A549 (cell line): Measurements from ENCODE around the gene SLC2A5. TPM values are rescaled to one million over a fixed set of nuclear protein-coding genes. Genes with fewer than 3 reads are reported as not detected.

Experiments used
- ATAC-seq, 2 experiments: fragments of 200-7000 bp in 1 of 2; fragments of >200 bp in 1 of 2; cut with Nextera tagmentation in 1 of 2; cut with Tn5 transposase in 1 of 2; 3 replicates each; pipeline versions ENCODE4 v1.8.0 to v1.9.1; 2018 to 2020; ENCODE audit warnings: mild to moderate bottlenecking in 1 of 2, moderate library complexity in 1 of 2
- CTCF ChIA-PET: fragments of 300-600 bp; sonication (Branson Sonifier 250); formaldehyde crosslinking; extraction: SDS; loops from one replicate; lab custom pipeline; 2021; ENCODE audit warnings: antibody characterized with exemption, inconsistent platforms; lab: Yijun Ruan, JAX
- POLR2A ChIA-PET: fragments of 350-600 bp; formaldehyde crosslinking; extraction: SDS; loops from one replicate; lab custom pipeline; 2021; ENCODE audit warnings: antibody characterized with exemption, inconsistent platforms; lab: Yijun Ruan, JAX
- DNase-seq, 2 experiments: peaks; one replicate each; pipeline versions ENCODE4 v3.0.0 to v3.0.0-alpha.2; 2011 to 2016; ENCODE audit warnings: low read depth in 1 of 2, low spot score in 1 of 2
- FAIRE-seq: peaks from 2 replicates; lab custom pipeline; 2011; peaks lifted over from hg19 to GRCh38; lab: Jason Lieb, UNC
- H3K27ac ChIP-seq, 2 experiments: fragments of >200 bp; sonication (Bioruptor Twin); formaldehyde crosslinking; 3 replicates each; pipeline ENCODE4 v1.5.1; 2016 to 2017
- H3K4me1 ChIP-seq: fragments of >200 bp; sonication (Bioruptor Twin); formaldehyde crosslinking; 3 replicates; pipeline ENCODE4 v1.6.1; 2016
- H3K4me2 ChIP-seq: fragments of >200 bp; sonication (Bioruptor Twin); formaldehyde crosslinking; 3 replicates; pipeline ENCODE4 v1.6.1; 2016
- H3K4me3 ChIP-seq: fragments of >200 bp; sonication (Bioruptor Twin); formaldehyde crosslinking; 3 replicates; pipeline ENCODE4 v1.5.1; 2016
- H3K9me3 ChIP-seq: fragments of >200 bp; sonication (Bioruptor Twin); formaldehyde crosslinking; 3 replicates; pipeline ENCODE4 v1.6.1; 2016
- BHLHE40 ChIP-seq: IDR thresholded peaks from 2 replicates; pipeline ENCODE4 v1.6.1; 2012; ENCODE audit warnings: low read depth, low read length, inconsistent platforms
- CBX8 ChIP-seq: fragments of 200-600 bp; sonication (generic); IDR thresholded peaks from 2 replicates; pipeline ENCODE4 v1.6.1; 2016
- CEBPB ChIP-seq, 2 experiments: fragments of >200 bp in 1 of 2; sonication (Bioruptor Twin) in 1 of 2; formaldehyde crosslinking in 1 of 2; IDR thresholded peaks; 2 replicates each; pipeline ENCODE4 v1.6.1; 2012 to 2016
- CHD4 ChIP-seq: fragments of 200-600 bp; sonication (generic); IDR thresholded peaks from 2 replicates; pipeline ENCODE4 v1.6.1; 2016; ENCODE audit warnings: antibody characterized with exemption, mild to moderate bottlenecking, borderline replicate concordance
- EHMT2 ChIP-seq: fragments of 200-600 bp; sonication (generic); IDR thresholded peaks from 2 replicates; pipeline ENCODE4 v1.6.1; 2016; ENCODE audit warnings: antibody characterized with exemption, low read depth, mild to moderate bottlenecking, moderate library complexity
- FOSL2 ChIP-seq, 2 experiments: fragments of 450-650 bp in 1 of 2; fragments of >200 bp in 1 of 2; sonication (Bioruptor Twin) in 1 of 2; formaldehyde crosslinking; IDR thresholded peaks; 2 replicates each; pipeline versions ENCODE4 v1.5.0 to v1.6.1; 2016 to 2020; ENCODE audit warnings: mild to moderate bottlenecking in 1 of 2, moderate library complexity in 1 of 2
- FOXS1 ChIP-seq: fragments of 250-450 bp; sonication (Bioruptor Pico); IDR thresholded peaks from 2 replicates; pipeline ENCODE4 v1.5.0; 2020; ENCODE audit warnings: mild to moderate bottlenecking, moderate library complexity
- HOXB5 ChIP-seq: fragments of 250-450 bp; sonication (Bioruptor Pico); IDR thresholded peaks from 2 replicates; pipeline ENCODE4 v1.5.0; 2020; ENCODE audit warnings: mild to moderate bottlenecking, moderate library complexity
- JUNB ChIP-seq: fragments of >200 bp; sonication (Bioruptor Twin); formaldehyde crosslinking; IDR thresholded peaks from 2 replicates; pipeline ENCODE4 v1.6.1; 2016
- MAFK ChIP-seq: fragments of 450-650 bp; IDR thresholded peaks from 2 replicates; pipeline ENCODE4 v1.6.1; 2014; ENCODE audit not compliant: partially characterized antibody
- NPAS2 ChIP-seq: fragments of 250-450 bp; sonication (Bioruptor Pico); IDR thresholded peaks from 2 replicates; pipeline ENCODE4 v1.8.0; 2022; ENCODE audit warnings: mild to moderate bottlenecking, moderate library complexity, borderline replicate concordance
- PHF8 ChIP-seq: fragments of 200-600 bp; sonication (generic); IDR thresholded peaks from 2 replicates; pipeline ENCODE4 v1.6.1; 2016; ENCODE audit warnings: low read depth, mild to moderate bottlenecking, antibody characterized with exemption, moderate library complexity, borderline replicate concordance
- POLR2A ChIP-seq: IDR thresholded peaks from 2 replicates; pipeline ENCODE4 v1.6.1; 2012; ENCODE audit warnings: mild to moderate bottlenecking, low read length
- RAD21 ChIP-seq, 2 experiments: fragments of >200 bp in 1 of 2; sonication (Bioruptor Twin) in 1 of 2; formaldehyde crosslinking in 1 of 2; IDR thresholded peaks in 1 of 2; conservative IDR thresholded peaks in 1 of 2; 2 replicates in 1 of 2; 3 replicates in 1 of 2; pipeline ENCODE4 v1.6.1; 2012 to 2018; ENCODE audit warnings: inconsistent platforms in 1 of 2
- RARB ChIP-seq: fragments of 250-450 bp; sonication (Bioruptor Pico); IDR thresholded peaks from 2 replicates; pipeline ENCODE4 v1.8.0; 2021; ENCODE audit warnings: mild to moderate bottlenecking, moderate library complexity
- SREBF2 ChIP-seq: fragments of 450-650 bp; IDR thresholded peaks from 2 replicates; pipeline ENCODE4 v1.6.1; 2014; ENCODE audit warnings: mild to moderate bottlenecking, moderate library complexity
- TP53 ChIP-seq: fragments of 250-450 bp; sonication (Bioruptor Pico); IDR thresholded peaks from 2 replicates; pipeline ENCODE4 v1.5.0; 2021; ENCODE audit warnings: mild to moderate bottlenecking, moderate library complexity
- ZNF302 ChIP-seq: fragments of 250-450 bp; sonication (Bioruptor Pico); IDR thresholded peaks from 2 replicates; pipeline ENCODE4 v1.9.0; 2021; ENCODE audit warnings: inconsistent platforms, mild to moderate bottlenecking, moderate library complexity
- WGBS: methylation state at CpG from one replicate; pipeline ENCODE4 v1.1.6; 2017; ENCODE audit errors: missing lambda C conversion rate; 5-methylcytosine and 5-hydroxymethylcytosine counted together
- polyA minus RNA-seq: library from RNA; depleted of rRNA, polyadenylated mRNA; stranded (reverse); fragments of >200 nt; gene quantifications from 2 replicates; pipeline ENCODE4 v1.2.3, GENCODE V29; 2011; rRNA and poly(A)+ RNA removed
- polyA plus RNA-seq, 4 experiments: library from polyadenylated mRNA; depleted of rRNA in 3 of 4; stranded (reverse); fragments of >200 nt; fragmentation: RNase III in 1 of 4; extraction: RNeasy Plus Mini Kit Qiagen cat#74134 plus additional on column Dnase treatment in 1 of 4; gene quantifications; 2 replicates in 3 of 4; 3 replicates in 1 of 4; pipeline ENCODE4 v1.2.3, GENCODE V29; 2011 to 2017
- TF ChIP-seq, protein P1 (sequence below): IDR thresholded peaks from 2 replicates; pipeline ENCODE4 v1.6.1; 2012
- TF ChIP-seq, protein P2 (sequence below): IDR thresholded peaks from 2 replicates; pipeline ENCODE4 v1.6.1; 2012
- TF ChIP-seq, protein P3 (sequence below): fragments of >200 bp; sonication (Bioruptor Twin); formaldehyde crosslinking; IDR thresholded peaks from 2 replicates; pipeline ENCODE4 v1.6.1; 2016
- TF ChIP-seq, protein P4 (sequence below): fragments of 200-600 bp; sonication (generic); IDR thresholded peaks from 2 replicates; pipeline ENCODE4 v1.6.1; 2016; ENCODE audit warnings: antibody characterized with exemption, mild to moderate bottlenecking, moderate library complexity

Gene SLC2A5, protein sequence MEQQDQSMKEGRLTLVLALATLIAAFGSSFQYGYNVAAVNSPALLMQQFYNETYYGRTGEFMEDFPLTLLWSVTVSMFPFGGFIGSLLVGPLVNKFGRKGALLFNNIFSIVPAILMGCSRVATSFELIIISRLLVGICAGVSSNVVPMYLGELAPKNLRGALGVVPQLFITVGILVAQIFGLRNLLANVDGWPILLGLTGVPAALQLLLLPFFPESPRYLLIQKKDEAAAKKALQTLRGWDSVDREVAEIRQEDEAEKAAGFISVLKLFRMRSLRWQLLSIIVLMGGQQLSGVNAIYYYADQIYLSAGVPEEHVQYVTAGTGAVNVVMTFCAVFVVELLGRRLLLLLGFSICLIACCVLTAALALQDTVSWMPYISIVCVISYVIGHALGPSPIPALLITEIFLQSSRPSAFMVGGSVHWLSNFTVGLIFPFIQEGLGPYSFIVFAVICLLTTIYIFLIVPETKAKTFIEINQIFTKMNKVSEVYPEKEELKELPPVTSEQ
- 0.03 and 0.12 TPM in 2 replicates for polyA plus RNA-seq (2011; rRNA removed)
- polyA plus RNA-seq (2012; cell fraction: cytosol; rRNA removed) = 0.04 TPM in 2 replicates
- 0.17 and 0.29 TPM in 2 replicates for polyA plus RNA-seq (2012; cell fraction: nucleus; rRNA removed)
- polyA plus RNA-seq (2017; fragmentation: RNase III; extraction: RNeasy Plus Mini Kit Qiagen cat#74134 plus additional on column Dnase treatment) = 0.12 to 0.22 TPM (median 0.19 TPM) in 3 replicates
- 1.5 TPM in 1 of 2 replicates, not detected in the other for polyA minus RNA-seq

DNA sequence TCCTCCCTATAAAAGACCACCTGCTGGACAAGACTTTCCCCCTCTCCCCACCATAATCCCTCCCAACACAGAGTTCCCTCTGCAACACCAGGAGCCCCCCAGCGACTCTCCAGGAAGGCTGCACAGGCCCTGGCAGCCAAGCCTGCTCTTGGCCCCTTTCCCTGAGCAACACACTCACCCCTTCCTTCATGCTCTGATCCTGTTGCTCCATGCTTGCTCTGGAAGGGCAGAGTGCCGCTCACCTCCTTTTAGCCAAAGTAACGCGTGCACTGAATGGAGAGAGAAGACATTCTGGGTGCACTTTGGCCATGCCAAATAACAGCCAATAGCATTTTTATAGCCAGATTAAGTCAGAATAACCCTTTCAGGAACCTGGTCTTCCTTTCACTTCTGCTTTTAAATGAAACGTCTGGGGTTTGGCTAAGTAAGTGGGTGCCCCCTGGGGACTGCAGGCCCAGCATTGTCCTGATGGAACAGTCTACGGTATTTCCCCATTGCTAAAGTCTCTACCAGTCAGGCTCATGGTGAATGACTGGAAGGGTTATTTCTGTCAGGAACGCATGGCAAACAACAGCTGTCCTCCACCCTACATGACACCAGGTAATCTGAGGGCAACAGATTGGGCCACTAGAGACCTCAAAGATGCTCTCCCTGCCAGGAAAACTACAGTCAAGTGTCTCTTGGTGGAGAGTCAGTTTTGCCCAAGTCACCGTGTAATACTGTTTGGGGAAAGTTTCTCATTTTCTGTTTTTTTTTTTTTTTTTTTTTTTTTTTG is at the start of gene SLC2A5:
Gene SLC2A5, minus strand, starts transcription at position 310 of the 775 bp plus-strand sequence. Its CDS starts 99 bp downstream, at position 211.
- H3K4me2 ChIP-seq = no peak within 1 kb of the TSS
- ChIA-PET CTCF (interaction anchor here (1.0 kb wide), 1 partner anchor 64 kb away, joined by 4 read pairs; no protein-coding TSS in a partner anchor), POLR2A (no interaction called here)
- H3K4me3 ChIP-seq = no peak within 1 kb of the TSS
- TF ChIP-seq PHF8 = no peak
- TF ChIP-seq RAD21 (conservative IDR thresholded peaks at IDR 0.05 in 1 of 2, IDR thresholded peaks at IDR 0.05 in 1 of 2) = no peak
- TF ChIP-seq POLR2A = no peak
- TF ChIP-seq FOSL2 (IDR thresholded peaks at IDR 0.05) = no peak
- TF ChIP-seq FOSL2 (CRISPR knock-in tag; IDR thresholded peaks at IDR 0.05) = no peak
- no peak for TF ChIP-seq BHLHE40
- no peak for TF ChIP-seq FOXS1 (CRISPR knock-in tag)
- TF ChIP-seq CHD4 = no peak
- no peak for TF ChIP-seq EHMT2
- no peak for TF ChIP-seq CEBPB (IDR thresholded peaks at IDR 0.05)
- TF ChIP-seq, protein P1, sequence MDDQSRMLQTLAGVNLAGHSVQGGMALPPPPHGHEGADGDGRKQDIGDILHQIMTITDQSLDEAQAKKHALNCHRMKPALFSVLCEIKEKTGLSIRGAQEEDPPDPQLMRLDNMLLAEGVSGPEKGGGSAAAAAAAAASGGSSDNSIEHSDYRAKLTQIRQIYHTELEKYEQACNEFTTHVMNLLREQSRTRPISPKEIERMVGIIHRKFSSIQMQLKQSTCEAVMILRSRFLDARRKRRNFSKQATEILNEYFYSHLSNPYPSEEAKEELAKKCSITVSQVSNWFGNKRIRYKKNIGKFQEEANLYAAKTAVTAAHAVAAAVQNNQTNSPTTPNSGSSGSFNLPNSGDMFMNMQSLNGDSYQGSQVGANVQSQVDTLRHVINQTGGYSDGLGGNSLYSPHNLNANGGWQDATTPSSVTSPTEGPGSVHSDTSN = no peak
- no peak for TF ChIP-seq CBX8
- TF ChIP-seq, protein P2, sequence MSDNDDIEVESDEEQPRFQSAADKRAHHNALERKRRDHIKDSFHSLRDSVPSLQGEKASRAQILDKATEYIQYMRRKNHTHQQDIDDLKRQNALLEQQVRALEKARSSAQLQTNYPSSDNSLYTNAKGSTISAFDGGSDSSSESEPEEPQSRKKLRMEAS = no peak
- TF ChIP-seq, all 56 proteins: peak for 0
- 82% methylated on average over 8 of the region's 8 CpGs for WGBS
- no peaks in the 10 kb centered on the region for H3K9me3 ChIP-seq
- FAIRE-seq (no peak), ATAC-seq (no peak), DNase-seq (no peak)
- no peaks in the 10 kb centered on the region for H3K4me1 ChIP-seq
- H3K27ac ChIP-seq = no peak within 1 kb of the TSS

DNA sequence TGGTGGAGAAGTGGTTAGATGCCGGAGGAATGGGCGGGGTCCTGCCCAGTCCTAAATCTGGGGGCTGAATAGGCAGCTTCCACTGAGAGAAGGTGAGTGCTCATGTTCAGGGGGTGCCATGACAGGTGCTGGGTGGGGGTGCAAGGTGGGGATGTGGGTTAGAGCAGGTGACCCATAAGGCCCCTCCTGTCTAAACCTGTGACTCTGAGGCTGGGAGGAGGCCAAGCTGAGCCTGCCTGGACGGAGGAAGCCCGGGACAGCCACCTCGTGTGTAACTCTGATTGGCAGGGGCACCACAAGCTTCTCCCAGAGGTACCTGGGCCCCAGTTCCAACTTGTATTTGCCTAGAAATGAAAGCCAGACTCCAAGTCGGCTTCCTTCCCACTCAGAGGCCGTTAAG is 48.8 kb upstream of the SLC2A5 start:
- peaks cover 11% of the 10 kb centered on the region for H3K4me1 ChIP-seq
- H3K4me3 ChIP-seq = no peak overlapping the region
- H3K9me3 ChIP-seq = no peaks in the 10 kb centered on the region
- FAIRE-seq = no peak
- no peak for TF ChIP-seq JUNB
- TF ChIP-seq, protein P3, sequence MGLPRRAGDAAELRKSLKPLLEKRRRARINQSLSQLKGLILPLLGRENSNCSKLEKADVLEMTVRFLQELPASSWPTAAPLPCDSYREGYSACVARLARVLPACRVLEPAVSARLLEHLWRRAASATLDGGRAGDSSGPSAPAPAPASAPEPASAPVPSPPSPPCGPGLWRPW = no peak
- TF ChIP-seq TP53 (CRISPR knock-in tag) = no peak
- TF ChIP-seq EHMT2 = no peak
- TF ChIP-seq MAFK = no peak
- TF ChIP-seq, protein P2 = no peak
- no peak for TF ChIP-seq ZNF302 (CRISPR knock-in tag)
- no peak for TF ChIP-seq RARB (CRISPR knock-in tag)
- TF ChIP-seq SREBF2 = no peak
- no peak for TF ChIP-seq POLR2A
- no peak for TF ChIP-seq HOXB5 (CRISPR knock-in tag)
- TF ChIP-seq, protein P4, sequence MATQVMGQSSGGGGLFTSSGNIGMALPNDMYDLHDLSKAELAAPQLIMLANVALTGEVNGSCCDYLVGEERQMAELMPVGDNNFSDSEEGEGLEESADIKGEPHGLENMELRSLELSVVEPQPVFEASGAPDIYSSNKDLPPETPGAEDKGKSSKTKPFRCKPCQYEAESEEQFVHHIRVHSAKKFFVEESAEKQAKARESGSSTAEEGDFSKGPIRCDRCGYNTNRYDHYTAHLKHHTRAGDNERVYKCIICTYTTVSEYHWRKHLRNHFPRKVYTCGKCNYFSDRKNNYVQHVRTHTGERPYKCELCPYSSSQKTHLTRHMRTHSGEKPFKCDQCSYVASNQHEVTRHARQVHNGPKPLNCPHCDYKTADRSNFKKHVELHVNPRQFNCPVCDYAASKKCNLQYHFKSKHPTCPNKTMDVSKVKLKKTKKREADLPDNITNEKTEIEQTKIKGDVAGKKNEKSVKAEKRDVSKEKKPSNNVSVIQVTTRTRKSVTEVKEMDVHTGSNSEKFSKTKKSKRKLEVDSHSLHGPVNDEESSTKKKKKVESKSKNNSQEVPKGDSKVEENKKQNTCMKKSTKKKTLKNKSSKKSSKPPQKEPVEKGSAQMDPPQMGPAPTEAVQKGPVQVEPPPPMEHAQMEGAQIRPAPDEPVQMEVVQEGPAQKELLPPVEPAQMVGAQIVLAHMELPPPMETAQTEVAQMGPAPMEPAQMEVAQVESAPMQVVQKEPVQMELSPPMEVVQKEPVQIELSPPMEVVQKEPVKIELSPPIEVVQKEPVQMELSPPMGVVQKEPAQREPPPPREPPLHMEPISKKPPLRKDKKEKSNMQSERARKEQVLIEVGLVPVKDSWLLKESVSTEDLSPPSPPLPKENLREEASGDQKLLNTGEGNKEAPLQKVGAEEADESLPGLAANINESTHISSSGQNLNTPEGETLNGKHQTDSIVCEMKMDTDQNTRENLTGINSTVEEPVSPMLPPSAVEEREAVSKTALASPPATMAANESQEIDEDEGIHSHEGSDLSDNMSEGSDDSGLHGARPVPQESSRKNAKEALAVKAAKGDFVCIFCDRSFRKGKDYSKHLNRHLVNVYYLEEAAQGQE = no peak
- TF ChIP-seq NPAS2 (CRISPR knock-in tag) = no peak
- H3K4me2 ChIP-seq = no peak overlapping the region
- ATAC-seq = no peak
- WGBS = 85% methylated on average over 6 of the region's 7 CpGs
- no peak for DNase-seq
- ChIA-PET POLR2A (interaction anchor here (0.5 kb wide), 1 partner anchor 133 kb away, joined by 3 read pairs; no protein-coding TSS in a partner anchor), CTCF (interaction anchor here (1.0 to 2.3 kb wide), 6 partner anchors 11 to 200 kb away, joined by 3 to 8 read pairs (median 4); partner anchors contain the start of gene GPR157)
- H3K27ac ChIP-seq = no peak overlapping the region
